GM21786 (cell line): ENCODE results near the gene USF2.

Experiments used
- ATAC-seq: cut with Tn5 transposase; IDR thresholded peaks from one replicate; pipeline ENCODE4 v1.9.1; 2021; ENCODE audit not compliant: unreplicated experiment

USF2 gene

DNA sequence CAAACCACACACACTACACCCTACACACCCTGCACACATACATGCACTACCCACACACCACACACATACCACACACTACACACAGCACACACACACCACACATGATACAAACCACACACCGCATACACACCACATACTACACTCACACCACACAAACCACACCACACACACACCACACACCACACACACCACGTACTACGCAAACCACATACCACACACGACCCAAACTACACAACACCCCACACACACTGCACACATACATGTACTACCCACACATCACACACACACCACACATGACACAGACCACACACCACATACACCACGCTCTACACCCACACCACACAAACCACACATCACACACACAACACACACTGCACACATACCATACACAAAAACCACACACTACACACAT is 29.8 kb downstream of the USF2 start:
- ATAC-seq: no peak

DNA sequence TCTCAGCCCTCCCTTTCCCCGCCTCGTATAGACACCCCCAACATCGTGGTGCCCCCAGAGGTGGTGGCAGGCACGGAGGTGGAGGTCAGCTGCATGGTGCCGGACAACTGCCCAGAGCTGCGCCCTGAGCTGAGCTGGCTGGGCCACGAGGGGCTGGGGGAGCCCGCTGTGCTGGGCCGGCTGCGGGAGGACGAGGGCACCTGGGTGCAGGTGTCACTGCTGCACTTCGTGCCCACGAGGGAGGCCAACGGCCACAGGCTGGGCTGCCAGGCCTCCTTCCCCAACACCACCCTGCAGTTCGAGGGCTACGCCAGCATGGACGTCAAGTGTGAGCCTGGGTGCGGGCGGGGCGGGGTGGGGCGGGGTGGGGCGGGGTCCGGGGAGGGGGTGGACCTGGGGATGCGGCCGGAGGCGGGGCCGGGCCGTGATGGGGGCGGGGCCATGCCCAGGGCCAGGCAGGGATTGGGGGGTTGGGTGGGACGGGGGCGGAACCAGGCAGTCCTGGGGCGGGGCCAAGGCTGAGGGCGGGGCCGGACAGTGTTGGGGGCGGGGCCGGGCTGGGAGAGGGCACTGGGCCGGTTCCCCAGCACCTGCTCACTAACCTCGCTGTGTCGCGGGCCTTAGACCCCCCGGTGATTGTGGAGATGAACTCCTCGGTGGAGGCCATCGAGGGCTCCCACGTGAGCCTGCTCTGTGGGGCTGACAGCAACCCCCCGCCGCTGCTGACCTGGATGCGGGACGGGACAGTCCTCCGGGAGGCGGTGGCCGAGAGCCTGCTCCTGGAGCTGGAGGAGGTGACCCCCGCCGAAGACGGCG is 31.0 kb downstream of the USF2 start:
- ATAC-seq: no peak

- no peak for ATAC-seq
Observed at GRCh38 chr19:35300339-35300649, 31.5 kb downstream of the USF2 start.

DNA sequence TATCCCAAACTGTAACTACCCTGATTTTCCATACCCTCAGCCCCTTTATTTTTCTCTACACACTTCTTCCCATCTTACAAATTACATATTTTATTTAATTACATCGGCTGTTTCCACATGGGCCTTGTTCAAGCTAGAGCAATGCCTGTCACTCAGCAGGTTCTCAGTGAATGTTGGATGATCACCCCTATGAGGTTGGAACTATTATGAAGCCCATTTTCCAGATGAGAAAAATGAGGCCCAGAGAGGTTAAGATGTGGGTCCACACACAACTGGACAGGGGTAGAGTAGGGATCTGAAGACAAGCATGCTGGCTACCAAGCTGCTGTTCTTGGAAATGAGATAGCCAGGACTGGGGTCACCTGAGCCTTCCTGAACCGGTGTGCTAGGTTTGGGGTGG is 33.2 kb downstream of the USF2 start:
- no peak for ATAC-seq

DNA sequence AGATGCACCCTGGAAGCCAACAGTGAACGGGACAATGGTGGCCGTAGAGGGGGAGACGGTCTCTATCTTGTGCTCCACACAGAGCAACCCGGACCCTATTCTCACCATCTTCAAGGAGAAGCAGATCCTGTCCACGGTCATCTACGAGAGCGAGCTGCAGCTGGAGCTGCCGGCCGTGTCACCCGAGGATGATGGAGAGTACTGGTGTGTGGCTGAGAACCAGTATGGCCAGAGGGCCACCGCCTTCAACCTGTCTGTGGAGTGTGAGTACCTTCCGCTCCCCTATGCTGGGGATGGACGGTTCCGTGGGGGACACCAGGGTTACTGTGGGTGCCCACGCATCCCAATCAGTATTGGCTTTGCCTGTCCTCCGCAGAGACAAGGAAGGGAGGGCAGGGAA is 33.7 kb downstream of the USF2 start:
- ATAC-seq: no peak

- ATAC-seq: no peak
Observed at GRCh38 chr19:35303357-35303915, 34.7 kb downstream of the USF2 start.

DNA sequence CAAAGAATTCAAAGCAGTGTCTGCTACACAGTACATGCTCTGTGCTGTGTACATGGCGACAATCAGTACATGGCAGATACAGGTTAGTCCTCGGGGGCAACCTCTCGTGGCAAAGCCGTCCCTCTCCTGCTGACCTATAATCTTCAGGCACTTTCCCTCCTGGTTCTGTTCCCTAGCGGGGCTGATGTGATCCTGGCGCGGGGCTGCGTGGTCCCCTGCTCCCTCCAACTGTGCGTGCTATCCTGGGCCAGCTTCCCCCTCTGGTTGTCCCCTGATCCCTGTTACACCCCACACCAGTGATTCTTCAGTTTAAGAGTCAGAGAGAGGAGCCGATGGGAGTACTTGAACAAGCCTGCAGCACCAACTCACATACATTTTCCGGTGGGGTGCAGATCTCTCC is 35.3 kb downstream of the USF2 start:
- ATAC-seq: no peak

GRCh38 chr19:35305181-35305580 is 36.4 kb downstream of the USF2 start:
- ATAC-seq: no peak

GRCh38 chr19:35306473-35307246 is 37.9 kb downstream of the USF2 start:
- ATAC-seq: no peak

DNA sequence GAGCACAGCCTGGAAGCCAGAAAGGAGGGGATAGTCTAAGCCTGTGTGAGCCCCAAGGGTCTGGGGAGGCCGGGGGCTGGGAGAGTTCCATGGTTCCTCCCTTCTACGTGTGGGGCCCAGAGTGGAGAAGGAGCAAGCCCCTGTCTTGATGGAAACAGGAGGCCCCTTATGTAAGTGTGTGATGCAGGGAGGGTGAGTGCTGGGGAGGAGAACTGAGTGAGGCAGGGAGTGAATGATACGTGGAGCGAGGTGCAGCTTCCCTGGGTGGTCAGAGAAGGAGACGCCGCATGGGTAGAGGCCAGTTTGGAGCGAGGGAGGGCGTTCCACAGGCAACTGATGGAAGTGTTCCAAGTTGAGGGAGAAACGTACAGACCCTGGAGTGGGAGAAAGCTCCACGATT is 39.2 kb downstream of the USF2 start:
- ATAC-seq: no peak

- no peak for ATAC-seq
Observed at GRCh38 chr19:35308910-35309309, 40.1 kb downstream of the USF2 start.

DNA sequence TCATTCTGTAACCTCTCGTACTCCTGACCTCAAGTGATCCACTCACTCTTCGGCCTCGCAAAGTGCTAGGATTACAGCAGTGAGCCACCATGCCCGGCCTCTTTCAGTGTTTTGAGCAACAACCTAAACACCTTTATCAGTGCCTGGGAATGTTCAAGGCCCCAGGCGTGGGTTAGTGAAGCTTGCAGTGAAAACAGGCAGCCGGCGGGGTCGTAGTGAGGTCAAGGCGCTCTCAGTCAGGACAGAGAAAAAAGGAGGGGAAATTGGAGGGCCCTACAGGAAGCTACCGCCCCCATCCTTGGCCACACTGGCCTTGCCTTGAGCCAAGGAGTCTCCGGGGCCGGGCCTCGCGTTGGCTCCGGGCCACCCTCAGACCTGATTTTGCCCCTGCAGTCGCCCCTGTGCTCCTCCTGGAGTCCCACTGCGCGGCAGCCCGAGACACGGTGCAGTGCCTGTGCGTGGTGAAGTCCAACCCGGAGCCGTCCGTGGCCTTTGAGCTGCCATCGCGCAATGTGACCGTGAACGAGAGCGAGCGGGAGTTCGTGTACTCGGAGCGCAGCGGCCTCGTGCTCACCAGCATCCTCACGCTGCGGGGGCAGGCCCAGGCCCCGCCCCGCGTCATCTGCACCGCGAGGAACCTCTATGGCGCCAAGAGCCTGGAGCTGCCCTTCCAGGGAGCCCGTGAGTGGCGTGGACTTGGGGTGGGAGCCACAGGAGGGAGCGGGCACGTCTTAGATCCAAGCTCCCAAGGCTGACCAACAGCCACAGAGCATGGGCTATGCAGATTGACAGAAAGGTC is 40.9 kb downstream of the USF2 start:
- ATAC-seq: no peak

- ATAC-seq: no peak
Observed at GRCh38 chr19:35310331-35310730, 41.6 kb downstream of the USF2 start.

- ATAC-seq: no peak
Observed at GRCh38 chr19:35310811-35311465, 42.2 kb downstream of the USF2 start.

DNA sequence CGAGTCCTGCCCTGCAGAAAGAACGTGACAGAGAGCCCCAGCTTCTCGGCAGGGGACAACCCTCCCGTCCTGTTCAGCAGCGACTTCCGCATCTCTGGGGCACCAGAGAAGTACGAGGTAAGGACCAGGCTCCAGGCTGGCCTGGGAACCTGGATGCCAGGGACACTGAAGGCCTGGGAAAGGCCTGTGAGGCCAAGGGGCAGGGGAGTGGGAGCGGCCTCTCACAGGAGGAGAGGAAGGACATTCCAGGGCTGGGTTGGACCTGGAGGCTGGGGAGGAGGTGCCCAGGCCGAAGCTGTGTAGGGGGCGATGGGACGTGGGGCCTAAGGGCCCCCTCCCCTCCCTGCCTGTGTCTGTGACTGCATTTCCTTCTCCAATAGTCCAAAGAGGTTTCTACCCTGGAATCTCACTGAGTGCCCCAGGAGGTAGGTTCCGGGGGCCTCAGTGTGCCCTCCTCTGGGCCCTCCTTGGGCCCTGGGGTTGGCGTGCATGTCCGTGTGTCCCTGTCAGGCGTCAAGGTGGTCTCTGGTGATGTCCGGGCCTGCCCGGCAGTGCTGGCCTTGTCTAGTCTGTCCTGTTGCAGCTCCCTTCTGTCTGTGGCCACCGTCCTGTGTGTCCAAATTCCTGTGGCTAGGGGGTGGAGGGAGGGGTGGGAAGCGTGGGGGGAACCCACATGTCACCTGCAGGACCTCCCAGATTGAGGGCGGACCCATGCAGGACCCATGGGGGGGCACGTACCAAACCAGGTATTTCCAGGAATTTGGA is 43.3 kb downstream of the USF2 start:
- ATAC-seq: no peak

GRCh38 chr19:35313587-35313986 is 44.8 kb downstream of the USF2 start:
- ATAC-seq: no peak

GRCh38 chr19:35314031-35314430 is 45.3 kb downstream of the USF2 start:
- ATAC-seq: no peak

DNA sequence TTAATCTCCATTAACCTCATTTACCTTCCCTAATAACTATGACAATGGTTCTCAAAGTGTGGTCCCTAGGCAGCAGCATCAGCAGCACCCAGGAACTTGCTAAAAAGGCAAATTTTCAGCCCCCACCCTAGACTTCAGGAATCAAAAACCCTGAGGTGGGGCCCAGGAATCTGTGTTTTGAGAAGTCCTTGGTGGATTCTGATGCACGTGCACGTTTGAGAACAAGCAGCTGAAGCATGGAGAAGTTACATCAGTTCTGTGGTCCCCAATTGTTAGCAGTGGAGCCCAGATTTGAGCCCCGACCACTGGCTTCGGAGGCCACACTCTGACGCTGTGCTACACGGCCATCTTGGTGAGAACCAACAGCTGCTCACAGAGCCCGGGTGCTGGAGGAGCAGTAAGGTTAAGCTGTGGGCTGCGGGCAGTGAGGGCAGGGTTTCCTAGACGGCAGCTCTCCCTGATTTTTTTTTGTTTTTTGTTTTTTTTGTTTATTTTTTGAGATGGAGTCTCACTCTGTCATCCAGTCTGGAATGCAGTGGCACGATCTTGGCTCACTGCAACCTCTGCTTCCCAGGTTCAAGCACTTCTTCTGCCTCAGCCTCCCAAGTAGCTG is 46.2 kb downstream of the USF2 start:
- no peak for ATAC-seq

GRCh38 chr19:35315883-35316282 is 47.1 kb downstream of the USF2 start:
- no peak for ATAC-seq

DNA sequence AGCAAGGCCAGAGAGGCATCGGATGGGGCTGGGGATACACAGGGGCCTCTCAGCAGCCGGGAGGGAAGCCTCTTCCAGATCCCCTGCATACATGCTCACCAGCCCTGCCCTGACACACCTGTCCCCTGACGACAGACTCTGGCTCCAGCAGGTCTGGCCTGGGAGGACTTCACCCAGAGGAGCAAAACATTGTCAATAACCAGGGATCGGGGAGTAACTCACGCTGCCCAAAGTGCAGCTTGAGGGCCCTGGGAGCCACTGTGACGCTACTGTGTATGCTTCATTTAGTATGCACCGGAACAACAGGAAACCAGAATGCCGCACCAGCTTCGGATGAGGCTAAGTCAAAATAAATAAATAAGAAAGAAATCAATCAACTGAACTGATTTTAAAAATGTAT is 47.8 kb downstream of the USF2 start:
- no peak for ATAC-seq
